H1 (cell line): ENCODE data around the gene CEP78. TPM values are rescaled to one million over a fixed set of nuclear protein-coding genes. Genes with fewer than 3 reads are reported as not detected.

Experiments
- CTCF ChIA-PET: fragments of 300-600 bp; sonication (Branson Sonifier 250); formaldehyde crosslinking; loops from one replicate; lab custom pipeline; 2021; ENCODE audit not compliant: partially characterized antibody; lab: Charles Lee
- POLR2A ChIA-PET: fragments of 300-600 bp; sonication (Branson Sonifier 250); formaldehyde crosslinking; loops from one replicate; lab custom pipeline; 2021; ENCODE audit warnings: inconsistent platforms; ENCODE audit not compliant: partially characterized antibody; lab: Charles Lee
- DNase-seq, 2 experiments: peaks; one replicate each; pipeline versions ENCODE4 v3.0.0 to v3.0.0-alpha.2; 2010 to 2022; ENCODE audit warnings: low spot score in 2 of 2, low read depth in 1 of 2, mixed read lengths in 1 of 2
- FAIRE-seq: peaks from 2 replicates; lab custom pipeline; 2011; peaks lifted over from hg19 to GRCh38; lab: Jason Lieb, UNC
- H2AFZ ChIP-seq: 2 replicates; pipeline ENCODE4 v1.8.1; 2012; ENCODE audit warnings: low read length, inconsistent platforms
- H2AK5ac ChIP-seq: 2 replicates; pipeline ENCODE4 v1.6.1; 2013; ENCODE audit warnings: low read depth, low read length
- H2BK120ac ChIP-seq: replicated peaks from 2 replicates; pipeline ENCODE3; 2013; ENCODE audit warnings: low read depth, low read length, inconsistent platforms
- H2BK12ac ChIP-seq: 2 replicates; pipeline ENCODE4 v1.6.1; 2013; ENCODE audit warnings: low read depth, low read length
- H2BK15ac ChIP-seq: 2 replicates; pipeline ENCODE4 v1.6.1; 2013; ENCODE audit warnings: low read length
- H2BK20ac ChIP-seq: 2 replicates; pipeline ENCODE4 v1.6.1; 2013; ENCODE audit warnings: low read length
- H2BK5ac ChIP-seq: 2 replicates; pipeline ENCODE4 v1.6.1; 2013; ENCODE audit warnings: low read depth, low read length
- H3K14ac ChIP-seq: 2 replicates; pipeline ENCODE4 v1.6.1; 2013; ENCODE audit warnings: inconsistent platforms; ENCODE audit not compliant: insufficient read length
- H3K18ac ChIP-seq: 2 replicates; pipeline ENCODE4 v1.6.1; 2013; ENCODE audit warnings: low read length; ENCODE audit errors: extremely low read depth
- H3K23ac ChIP-seq: 2 replicates; pipeline ENCODE4 v1.6.1; 2013; ENCODE audit warnings: inconsistent platforms; ENCODE audit not compliant: insufficient read length
- H3K23me2 ChIP-seq: 2 replicates; pipeline ENCODE4 v1.6.1; 2013; ENCODE audit warnings: low read depth, low read length
- H3K27ac ChIP-seq: 2 replicates; pipeline ENCODE4 v1.6.1; 2011; ENCODE audit warnings: low read depth, low read length, inconsistent platforms
- H3K27me3 ChIP-seq, 4 experiments: replicated peaks in 1 of 4; 1 replicate in 1 of 4; 2 replicates in 3 of 4; pipeline versions ENCODE4 v1.6.1 to v1.8.1; 2011 to 2013; ENCODE audit warnings: low read length in 3 of 4, mild to moderate bottlenecking in 3 of 4, inconsistent platforms in 2 of 4, mixed read lengths in 2 of 4, moderate library complexity in 1 of 4; ENCODE audit not compliant: control insufficient read depth in 3 of 4, insufficient read depth in 3 of 4; ENCODE audit errors: extremely low read depth in 1 of 4
- H3K36me3 ChIP-seq, 4 experiments: 2 replicates each; pipeline versions ENCODE4 v1.6.1 to v1.8.1; 2011 to 2013; ENCODE audit warnings: mild to moderate bottlenecking in 4 of 4, low read length in 3 of 4, moderate library complexity in 2 of 4, control low read depth in 1 of 4, inconsistent platforms in 1 of 4; ENCODE audit not compliant: insufficient read depth in 4 of 4, control insufficient read depth in 2 of 4
- H3K4ac ChIP-seq: replicated peaks from 2 replicates; pipeline ENCODE3; 2013; ENCODE audit warnings: low read length, low read depth, mixed read lengths, inconsistent platforms; ENCODE audit not compliant: insufficient read length
- H3K4me1 ChIP-seq, 4 experiments: replicated peaks in 1 of 4; 1 replicate in 1 of 4; 2 replicates in 3 of 4; pipeline versions ENCODE4 v1.6.1 to v1.8.1; 2011 to 2013; ENCODE audit warnings: low read length in 3 of 4, inconsistent platforms in 2 of 4, mixed read lengths in 1 of 4; ENCODE audit not compliant: insufficient read depth in 4 of 4, control insufficient read depth in 3 of 4
- H3K4me2 ChIP-seq, 2 experiments: 2 replicates each; pipeline versions ENCODE4 v1.6.1 to v1.8.1; 2011 to 2013; ENCODE audit warnings: low read depth in 2 of 2, low read length in 2 of 2, control low read depth in 1 of 2, inconsistent platforms in 1 of 2, mild to moderate bottlenecking in 1 of 2; ENCODE audit not compliant: insufficient read depth in 1 of 2
- H3K4me3 ChIP-seq, 4 experiments: fragments of 200-600, 300-600 bp in 1 of 4; sonication (generic), shearing (Covaris generic), sonication (Bioruptor Twin) in 1 of 4; 2 replicates each; pipeline versions ENCODE4 v1.5.1 to v1.8.1; 2011 to 2016; ENCODE audit warnings: low read length in 4 of 4, low read depth in 3 of 4, control low read depth in 2 of 4, inconsistent platforms in 2 of 4, mild to moderate bottlenecking in 2 of 4, mixed read lengths in 1 of 4, moderate library complexity in 1 of 4; ENCODE audit not compliant: insufficient read depth in 2 of 4; ENCODE audit errors: extremely low read depth in 1 of 4
- H3K56ac ChIP-seq: replicated peaks from 2 replicates; pipeline ENCODE3; 2013; ENCODE audit warnings: low read depth, mild to moderate bottlenecking, mixed read lengths, low read length, inconsistent platforms; ENCODE audit not compliant: insufficient read length
- H3K79me1 ChIP-seq: 2 replicates; pipeline ENCODE4 v1.6.1; 2013; ENCODE audit warnings: low read depth, low read length, control low read depth
- H3K79me2 ChIP-seq, 2 experiments: 2 replicates each; pipeline versions ENCODE4 v1.6.1 to v1.8.1; 2012 to 2013; ENCODE audit warnings: low read length in 2 of 2, mild to moderate bottlenecking in 2 of 2, inconsistent platforms in 1 of 2; ENCODE audit not compliant: insufficient read depth in 2 of 2, control insufficient read depth in 1 of 2
- H3K9ac ChIP-seq, 4 experiments: replicated peaks in 1 of 4; 1 replicate in 1 of 4; 2 replicates in 3 of 4; pipeline versions ENCODE4 v1.6.1 to v1.8.1; 2011 to 2013; ENCODE audit warnings: low read depth in 3 of 4, low read length in 3 of 4, control low read depth in 2 of 4, mild to moderate bottlenecking in 2 of 4, moderate library complexity in 2 of 4, inconsistent platforms in 1 of 4; ENCODE audit errors: extremely low read depth in 1 of 4
- H3K9me3 ChIP-seq, 2 experiments: 2 replicates each; pipeline versions ENCODE4 v1.6.1 to v1.8.1; 2012 to 2013; ENCODE audit warnings: mild to moderate bottlenecking in 2 of 2, moderate library complexity in 2 of 2, control low read depth in 1 of 2, inconsistent platforms in 1 of 2, low read depth in 1 of 2, low read length in 1 of 2, mixed read lengths in 1 of 2; ENCODE audit not compliant: insufficient read depth in 2 of 2
- H4K20me1 ChIP-seq, 2 experiments: replicated peaks in 1 of 2; 2 replicates each; pipeline versions ENCODE3 to v1.8.1; 2011 to 2013; ENCODE audit warnings: inconsistent platforms in 2 of 2, low read length in 2 of 2, mild to moderate bottlenecking in 1 of 2; ENCODE audit not compliant: insufficient read depth in 2 of 2, control insufficient read depth in 1 of 2
- H4K5ac ChIP-seq: 2 replicates; pipeline ENCODE4 v1.6.1; 2013; ENCODE audit warnings: low read length, low read depth, mixed read lengths, inconsistent platforms; ENCODE audit not compliant: insufficient read length
- H4K8ac ChIP-seq: 2 replicates; pipeline ENCODE4 v1.8.0; 2013; ENCODE audit warnings: mild to moderate bottlenecking, moderate library complexity, low read length, inconsistent platforms; ENCODE audit not compliant: insufficient read depth; ENCODE audit errors: extremely low read depth
- H4K91ac ChIP-seq: replicated peaks from 2 replicates; pipeline ENCODE3; 2013; ENCODE audit warnings: low read length, mixed read lengths, inconsistent platforms; ENCODE audit not compliant: insufficient read length
- BACH1 ChIP-seq: IDR thresholded peaks from 2 replicates; pipeline ENCODE4 v1.6.1; 2012; ENCODE audit warnings: low read length, improper control_type of control experiment
- PHF8 ChIP-seq: fragments of 200-600 bp; sonication (generic); conservative IDR thresholded peaks from 2 replicates; pipeline ENCODE4 v1.7.1; 2012; ENCODE audit warnings: low read depth, mild to moderate bottlenecking, inconsistent platforms, low read length, moderate library complexity
- POLR2A ChIP-seq, 2 experiments: IDR thresholded peaks; 1 replicate in 1 of 2; 2 replicates in 1 of 2; pipeline ENCODE4 v1.6.1; 2011; ENCODE audit warnings: low read depth in 2 of 2, low read length in 2 of 2, mild to moderate bottlenecking in 2 of 2; ENCODE audit errors: control extremely low read depth in 1 of 2
- TEAD4 ChIP-seq: IDR thresholded peaks from 2 replicates; pipeline ENCODE4 v1.6.1; 2012; ENCODE audit warnings: low read depth, low read length, inconsistent platforms, mixed read lengths
- USF2 ChIP-seq: IDR thresholded peaks from 2 replicates; pipeline ENCODE4 v1.6.1; 2011; ENCODE audit warnings: low read length, improper control_type of control experiment
- WGBS, 2 experiments: shearing (Covaris generic) in 1 of 2; methylation state at CpG; one replicate each; pipeline versions ENCODE4 v1.1.6 to v1.1.7; 2013 to 2015; ENCODE audit warnings: low lambda C conversion rate in 2 of 2, mixed read lengths in 2 of 2, inconsistent platforms in 1 of 2, low coverage in 1 of 2, missing lambda C conversion rate in 1 of 2; ENCODE audit not compliant: insufficient replicate concordance in 2 of 2, insufficient coverage in 1 of 2, insufficient read length in 1 of 2; ENCODE audit errors: extremely low coverage in 1 of 2, missing lambda C conversion rate in 1 of 2; 5-methylcytosine and 5-hydroxymethylcytosine counted together
- polyA plus RNA-seq, 7 experiments: library from polyadenylated mRNA; depleted of rRNA in 3 of 7; stranded (reverse) in 5 of 7; unstranded in 2 of 7; fragments of >200 nt in 5 of 7; fragments of 200-250 nt in 2 of 7; gene quantifications; 1 replicate in 5 of 7; 2 replicates in 1 of 7; 4 replicates in 1 of 7; pipeline versions ENCODE4 v1.2.1 to v1.2.3, GENCODE V29; 2011 to 2013; ENCODE audit warnings: missing spikeins in 2 of 7, mixed read lengths in 2 of 7
- total RNA-seq: library from RNA; stranded (reverse); fragmentation: NEBNext Ultra II Directional; extraction: Animal tissue kit (Norgen Biotek cat#: 25700); gene quantifications from 2 replicates; pipeline ENCODE4 v1.2.1, GENCODE V29; 2021

Gene CEP78
- total and polyA plus RNA-seq, 2 of the 8 experiments (the other 6 are each of a cell fraction or from before 2014, with no cell fraction given), result 10.3 to 40.9 TPM

- no peak overlapping the region for H3K9ac ChIP-seq
- no peak overlapping the region for H2BK5ac ChIP-seq
- no peak overlapping the region for H3K27ac ChIP-seq
- no peaks in the 10 kb centered on the region for H3K27me3 ChIP-seq
- H3K9me3 ChIP-seq, result no peaks in the 10 kb centered on the region; a peak in 1 of 4 replicates
- peaks cover 4% of the 10 kb centered on the region; the same call in 1 of the 2 replicates for H3K23me2 ChIP-seq
- no peak overlapping the region for H3K14ac ChIP-seq
- no peak overlapping the region for H2BK12ac ChIP-seq
- H3K4me3 ChIP-seq, result no peak overlapping the region
- H2AK5ac ChIP-seq, result no peak overlapping the region
- no peak overlapping the region for H4K8ac ChIP-seq
- POLR2A ChIA-PET, result interaction anchor here (3.5 to 27.8 kb wide), 5 partner anchors 2 to 27 kb away, joined by 9 to 936 read pairs (median 522); partner anchors contain the start of gene PSAT1
- peaks cover 15 to 84% of the 10 kb centered on the region in 2 experiments for H3K79me2 ChIP-seq
- H3K4me1 ChIP-seq, result peaks cover 0 to 5% (median 0%) of the 10 kb centered on the region in 4 experiments; a peak in 2 of 7 replicates
- no peak for FAIRE-seq
- H2BK20ac ChIP-seq, result no peak overlapping the region
- H2AFZ ChIP-seq, result no peak overlapping the region
- no peak overlapping the region for H3K23ac ChIP-seq
- H3K4me2 ChIP-seq, result no peak overlapping the region
- peaks cover 6% of the 10 kb centered on the region for H3K79me1 ChIP-seq
- peaks cover 13 to 24% of the 10 kb centered on the region in 2 experiments for H4K20me1 ChIP-seq
- no peak overlapping the region for H4K5ac ChIP-seq
- TF ChIP-seq POLR2A (IDR thresholded peaks at IDR 0.05; ENCODE audit: control extremely low read depth in 1 of 2, low read depth in 2 of 2, low read length in 2 of 2) (peak in 1 of 2 experiments; percentile 37; a peak in 1 of 3 replicates), TEAD4 (no peak), PHF8 (no peak), BACH1 (no peak), USF2 (no peak)
- TF ChIP-seq, all 59 proteins: peak for 1
- no peak overlapping the region for H3K4ac ChIP-seq
- no peak overlapping the region for H4K91ac ChIP-seq
- H2BK15ac ChIP-seq, result no peak overlapping the region
- no peak overlapping the region for H3K56ac ChIP-seq
- no peak overlapping the region for H2BK120ac ChIP-seq
- DNase-seq, result no peak
- CTCF ChIA-PET, result interaction anchor here (0.8 to 2.7 kb wide), 2 partner anchors 13 to 16 kb away, joined by 3 to 5 read pairs; no protein-coding TSS in a partner anchor
- WGBS, 2 experiments, result 91% methylated on average over 2 of the region's 2 CpGs; no CpG with 5 or more reads in 1 of the 2 experiments
- no peak overlapping the region for H3K18ac ChIP-seq
- H3K36me3 ChIP-seq, result peaks cover 36 to 78% (median 63%) of the 10 kb centered on the region in 4 experiments
These were observed 65.6 kb downstream of the CEP78 start for GRCh38 chr9:78301466-78301865.
